HG02759 (cell line): ENCODE measurements around the gene SLC12A3.
"Not testable (repeated sequence)": the region's sequence is repeated elsewhere in the genome, so short reads cannot be mapped to it uniquely, and the experiment has no call there.

ENCODE experiments used
- ATAC-seq: cut with Tn5 transposase; IDR thresholded peaks from one replicate; pipeline ENCODE4 v1.9.1; 2021; ENCODE audit warnings: mild to moderate bottlenecking, moderate library complexity; ENCODE audit not compliant: unreplicated experiment

The SLC12A3 gene

GRCh38 chr16:56918467-56919012 lies 53.5 kb downstream of the SLC12A3 start:
- ATAC-seq, result no peak

GRCh38 chr16:56919099-56919800 lies 54.2 kb downstream of the SLC12A3 start:
- no peak for ATAC-seq

- no peak for ATAC-seq
Observed at GRCh38 chr16:56921571-56921970, 56.6 kb downstream of the SLC12A3 start.

- ATAC-seq, result no peak
Observed at GRCh38 chr16:56923481-56924091, 58.6 kb downstream of the SLC12A3 start.

- no peak for ATAC-seq
Observed at GRCh38 chr16:56927471-56927870, 62.5 kb downstream of the SLC12A3 start.

GRCh38 chr16:56929639-56930038 lies 64.6 kb downstream of the SLC12A3 start:
- ATAC-seq, result no peak

GRCh38 chr16:56930486-56931270 lies 65.7 kb downstream of the SLC12A3 start:
- ATAC-seq, result no peak

GRCh38 chr16:56931271-56931891 lies 66.4 kb downstream of the SLC12A3 start:
- peak; percentile 40 for ATAC-seq

- ATAC-seq, result peak; percentile 90
Observed at GRCh38 chr16:56931892-56932720, 67.1 kb downstream of the SLC12A3 start, which contains the start of gene HERPUD1. HERPUD1 (plus strand) TSS chr16:56932142; CDS start chr16:56932245, 103 bp downstream.

- ATAC-seq, result peak; percentile 5
Observed at GRCh38 chr16:56932721-56933619, 68.0 kb downstream of the SLC12A3 start.

GRCh38 chr16:56933828-56934598 lies 69.0 kb downstream of the SLC12A3 start:
- no peak for ATAC-seq

- not testable (repeated sequence) for ATAC-seq
Observed at GRCh38 chr16:56934599-56935145, 69.7 kb downstream of the SLC12A3 start.

GRCh38 chr16:56935201-56935600 lies 70.2 kb downstream of the SLC12A3 start:
- no peak for ATAC-seq

- no peak for ATAC-seq
Observed at GRCh38 chr16:56936491-56936890, 71.5 kb downstream of the SLC12A3 start.

GRCh38 chr16:56936950-56937349 lies 71.9 kb downstream of the SLC12A3 start:
- ATAC-seq, result no peak

GRCh38 chr16:56938664-56939513 lies 73.9 kb downstream of the SLC12A3 start:
- no peak for ATAC-seq

GRCh38 chr16:56939801-56940200 lies 74.8 kb downstream of the SLC12A3 start:
- no peak for ATAC-seq
